ENCODE data around the gene FAM13A.
"Not testable (repeated sequence)": the region's sequence is repeated elsewhere in the genome, so short reads cannot be mapped to it uniquely, and the experiment has no call there.

The FAM13A gene

GRCh38 chr4:88999392-88999930, 57.5 kb downstream of the FAM13A start:
- TF ChIP-seq CTCF (IDR thresholded peaks at IDR 0.05; ENCODE audit: low read depth, low read length) = no peak
- no peak overlapping the region for H3K4me3 ChIP-seq (ENCODE audit: low read depth, low read length)

GRCh38 chr4:88998891-88999290, 58.1 kb downstream of the FAM13A start:
- no peak overlapping the region for H3K4me3 ChIP-seq (ENCODE audit: low read depth, low read length)
- no peak for TF ChIP-seq CTCF (IDR thresholded peaks at IDR 0.05; ENCODE audit: low read depth, low read length)

- no peak for TF ChIP-seq CTCF (IDR thresholded peaks at IDR 0.05; ENCODE audit: low read depth, low read length)
- H3K4me3 ChIP-seq (ENCODE audit: low read depth, low read length) = no peak overlapping the region
Observed at GRCh38 chr4:88998001-88998400, 59.0 kb downstream of the FAM13A start.

GRCh38 chr4:88995874-88996273, 61.1 kb downstream of the FAM13A start:
- TF ChIP-seq CTCF (IDR thresholded peaks at IDR 0.05; ENCODE audit: low read depth, low read length) = no peak
- no peak overlapping the region for H3K4me3 ChIP-seq (ENCODE audit: low read depth, low read length)

GRCh38 chr4:88995257-88995656, 61.7 kb downstream of the FAM13A start:
- not testable (repeated sequence) for H3K4me3 ChIP-seq (ENCODE audit: low read depth, low read length)

GRCh38 chr4:88993246-88993645, 63.7 kb downstream of the FAM13A start:
- H3K4me3 ChIP-seq (ENCODE audit: low read depth, low read length) = no peak overlapping the region
- TF ChIP-seq CTCF (IDR thresholded peaks at IDR 0.05; ENCODE audit: low read depth, low read length) = no peak

GRCh38 chr4:88991746-88992145, 65.2 kb downstream of the FAM13A start:
- no peak for TF ChIP-seq CTCF (IDR thresholded peaks at IDR 0.05; ENCODE audit: low read depth, low read length)
- H3K4me3 ChIP-seq (ENCODE audit: low read depth, low read length) = no peak overlapping the region

- no peak for TF ChIP-seq CTCF (IDR thresholded peaks at IDR 0.05; ENCODE audit: low read depth, low read length)
- no peak overlapping the region for H3K4me3 ChIP-seq (ENCODE audit: low read depth, low read length)
Observed at GRCh38 chr4:88989990-88990389, 67.0 kb downstream of the FAM13A start.
